NCI-H2081 treated with DMSO at 0.1 percent for 48 hours (cell line): Measurements from ENCODE around the gene ITFG1.
"Not testable (repeated sequence)": the region's sequence is repeated elsewhere in the genome, so short reads cannot be mapped to it uniquely, and the experiment has no call there.

Experiments used
- DNase-seq: peaks from one replicate; lab custom pipeline; 2025; lab: John Stamatoyannopoulos, UW

ITFG1 gene

DNA sequence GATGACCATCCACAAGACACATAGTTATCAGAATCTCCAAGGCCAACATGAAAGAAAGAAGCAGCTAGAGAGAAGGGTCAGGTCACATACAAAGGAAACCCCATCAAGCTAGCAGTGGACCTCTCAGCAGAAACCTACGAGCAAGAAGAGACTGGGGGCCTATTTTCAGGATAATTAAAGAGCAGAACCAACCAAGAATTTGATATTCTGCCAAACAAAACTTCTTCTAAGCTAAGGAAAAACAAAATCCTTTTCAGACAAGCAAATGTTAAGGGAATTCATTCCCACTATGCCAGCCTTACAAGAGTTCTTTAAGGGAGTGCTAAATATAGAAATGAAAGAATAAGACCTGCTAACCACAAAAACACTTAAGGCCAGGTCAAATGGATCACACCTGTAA lies 47.8 kb downstream of the ITFG1 start:
- no peak for DNase-seq

DNA sequence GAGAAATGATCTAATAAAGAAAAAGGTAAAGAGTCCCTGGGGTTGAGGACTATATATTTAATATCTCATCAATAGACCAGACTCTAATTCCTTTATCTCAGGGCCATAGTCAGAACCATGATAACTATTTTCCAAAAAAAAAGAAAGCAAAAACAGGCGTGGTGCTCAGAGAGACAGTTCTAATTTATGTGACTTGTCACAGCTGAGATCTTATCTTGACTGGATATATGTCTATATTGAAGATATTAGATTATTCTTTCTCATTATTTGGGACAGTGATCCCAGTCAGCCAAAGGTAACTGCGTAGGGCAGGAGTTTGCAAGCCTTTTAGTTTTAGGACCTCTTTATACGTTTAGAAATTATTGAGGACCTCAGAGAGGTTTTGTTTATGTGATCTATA lies 52.4 kb downstream of the ITFG1 start:
- no peak for DNase-seq

DNA sequence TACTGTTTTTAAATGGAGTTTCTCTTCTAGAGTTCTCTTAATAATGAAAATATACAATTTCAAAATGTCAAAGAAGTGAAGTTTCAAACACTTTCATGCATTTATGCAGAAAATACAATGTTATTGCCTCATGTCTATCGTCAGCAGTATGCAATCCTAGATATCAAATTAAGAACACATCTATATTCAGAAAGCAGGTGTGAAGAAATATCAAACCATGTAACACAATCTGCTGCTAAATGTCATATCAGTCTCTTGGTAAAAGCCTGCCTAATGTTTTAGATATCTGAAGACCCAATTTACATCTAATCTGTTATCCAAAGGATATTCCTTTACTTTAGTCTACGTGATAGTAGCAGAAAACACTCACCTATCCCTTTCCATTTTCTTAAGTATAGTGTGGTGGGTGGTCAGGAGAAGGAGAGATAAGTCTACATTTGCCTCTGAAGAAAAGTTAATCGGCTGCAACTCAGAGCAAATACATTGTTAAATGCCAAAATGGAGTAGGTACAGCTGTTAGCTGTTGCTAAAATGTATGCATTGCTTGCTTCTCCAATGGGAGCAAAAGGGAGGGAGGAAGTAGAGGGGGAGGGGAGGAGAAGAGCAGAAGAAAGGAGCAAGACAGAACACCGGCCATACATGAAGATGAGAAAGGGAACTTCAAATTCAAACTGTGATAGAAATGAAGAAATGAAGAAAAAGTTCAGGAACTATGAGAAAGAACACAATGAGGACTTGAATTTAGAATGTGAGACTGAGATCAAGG lies 64.9 kb downstream of the ITFG1 start:
- no peak for DNase-seq

DNA sequence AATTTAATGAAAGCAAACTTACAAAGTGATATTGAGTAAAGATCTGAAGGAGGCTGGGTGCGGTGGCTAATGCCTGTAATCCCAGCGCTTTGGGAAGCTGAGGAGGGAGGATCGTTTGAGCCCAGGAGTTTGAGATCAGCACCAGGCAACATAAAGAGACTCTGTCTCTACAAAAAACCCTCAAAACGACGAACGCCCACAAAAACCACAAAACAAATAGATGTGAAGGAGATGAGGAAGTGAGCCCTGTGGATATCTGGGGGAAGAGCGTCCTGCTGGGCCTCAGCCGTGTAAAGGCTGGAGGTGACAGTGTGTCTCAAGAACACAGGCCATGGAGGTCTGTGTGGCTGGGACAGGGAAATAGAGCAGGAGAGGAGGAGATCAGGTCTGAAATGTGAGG lies 68.8 kb downstream of the ITFG1 start:
- DNase-seq, result no peak

- DNase-seq, result no peak
Measured at GRCh38 chr16:47388705-47389104, 72.2 kb downstream of the ITFG1 start.

DNA sequence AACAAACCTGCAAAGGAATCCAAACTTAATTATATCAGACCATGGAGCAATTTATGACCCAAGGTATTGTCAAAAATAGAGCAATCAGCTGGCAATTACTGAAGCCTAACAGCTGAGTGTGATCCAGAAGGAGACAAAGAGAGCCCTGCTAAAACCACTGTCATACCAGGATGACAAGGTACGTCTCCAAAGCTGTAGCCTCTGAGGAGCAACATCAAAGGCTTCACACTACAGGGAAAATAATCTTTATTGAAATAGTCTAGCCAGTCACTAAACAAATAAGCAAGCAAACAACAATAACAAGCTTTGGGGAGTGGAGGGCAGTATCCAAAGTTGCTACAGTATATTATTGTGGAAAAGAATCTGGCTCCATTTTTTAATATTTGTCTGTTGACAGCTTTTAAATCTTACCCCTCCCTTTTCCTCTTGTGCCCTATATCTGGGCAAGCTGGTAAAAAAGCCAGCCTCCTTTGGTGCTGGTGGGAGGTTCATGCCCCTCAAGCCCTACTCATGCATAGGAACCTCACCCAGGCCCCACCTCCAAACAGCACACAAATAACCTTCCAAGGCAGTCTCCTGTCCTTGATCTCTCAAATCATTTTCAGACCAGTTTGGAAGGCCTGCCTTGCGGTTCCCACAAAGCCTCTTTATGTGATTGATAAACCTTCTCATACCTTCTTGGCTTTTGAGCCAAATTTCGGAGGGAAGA lies 73.7 kb downstream of the ITFG1 start:
- DNase-seq, result no peak

- no peak for DNase-seq
Measured at GRCh38 chr16:47386201-47386718, 74.6 kb downstream of the ITFG1 start.

- DNase-seq, result no peak
Measured at GRCh38 chr16:47382362-47382761, 78.5 kb downstream of the ITFG1 start.

- no peak for DNase-seq
Measured at GRCh38 chr16:47377154-47377553, 83.7 kb downstream of the ITFG1 start.

- no peak for DNase-seq
Measured at GRCh38 chr16:47375423-47375822, 85.4 kb downstream of the ITFG1 start.

GRCh38 chr16:47374629-47375028 lies 86.2 kb downstream of the ITFG1 start:
- DNase-seq, result no peak

- no peak for DNase-seq
Measured at GRCh38 chr16:47371271-47372014, 89.4 kb downstream of the ITFG1 start.

- no peak for DNase-seq
Measured at GRCh38 chr16:47370536-47370935, 90.3 kb downstream of the ITFG1 start.

DNA sequence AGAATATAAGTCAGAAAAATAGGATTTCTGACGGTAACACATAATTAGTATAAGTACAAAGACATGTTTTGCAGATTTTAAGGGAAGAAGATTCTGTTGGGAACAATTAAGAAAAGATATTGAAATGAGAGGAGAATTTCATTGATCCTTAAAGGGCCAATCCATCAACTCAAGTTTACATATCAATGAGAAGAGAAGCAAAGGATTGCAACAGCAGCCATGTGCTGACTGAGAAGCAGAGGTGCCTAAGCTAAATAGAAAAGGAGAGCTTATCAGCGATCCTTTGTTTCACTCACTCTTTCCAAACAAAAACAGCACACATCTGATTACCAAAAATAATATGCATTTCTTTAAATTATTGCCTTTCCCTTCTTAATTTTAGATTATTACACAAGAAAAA lies 94.6 kb downstream of the ITFG1 start:
- no peak for DNase-seq

- DNase-seq, result no peak
Measured at GRCh38 chr16:47363761-47364160, 97.1 kb downstream of the ITFG1 start.

- DNase-seq, result no peak
Measured at GRCh38 chr16:47359478-47359877, 101.4 kb downstream of the ITFG1 start.

GRCh38 chr16:47358816-47359215 lies 102.0 kb downstream of the ITFG1 start:
- no peak for DNase-seq

DNA sequence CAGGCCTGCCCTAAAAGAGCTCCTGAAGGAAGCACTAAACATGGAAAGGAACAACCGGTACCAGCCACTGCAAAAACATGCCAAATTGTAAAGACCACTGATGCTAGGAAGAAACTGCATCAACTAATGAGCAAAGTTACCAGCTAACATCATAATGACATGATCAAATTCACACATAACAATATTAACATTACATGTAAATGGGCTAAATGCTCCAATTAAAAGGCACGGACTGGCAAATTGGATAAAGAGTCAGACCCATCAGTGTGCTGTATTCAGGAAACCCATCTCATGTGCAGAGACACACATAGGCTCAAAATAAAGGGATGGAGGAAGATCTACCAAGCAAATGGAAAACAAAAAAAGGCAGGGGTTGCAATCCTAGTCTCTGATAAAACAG lies 111.8 kb downstream of the ITFG1 start:
- not testable (repeated sequence) for DNase-seq

- not testable (repeated sequence) for DNase-seq
Measured at GRCh38 chr16:47347021-47347696, 113.7 kb downstream of the ITFG1 start.

GRCh38 chr16:47342055-47342454 lies 118.8 kb downstream of the ITFG1 start:
- DNase-seq, result no peak

DNA sequence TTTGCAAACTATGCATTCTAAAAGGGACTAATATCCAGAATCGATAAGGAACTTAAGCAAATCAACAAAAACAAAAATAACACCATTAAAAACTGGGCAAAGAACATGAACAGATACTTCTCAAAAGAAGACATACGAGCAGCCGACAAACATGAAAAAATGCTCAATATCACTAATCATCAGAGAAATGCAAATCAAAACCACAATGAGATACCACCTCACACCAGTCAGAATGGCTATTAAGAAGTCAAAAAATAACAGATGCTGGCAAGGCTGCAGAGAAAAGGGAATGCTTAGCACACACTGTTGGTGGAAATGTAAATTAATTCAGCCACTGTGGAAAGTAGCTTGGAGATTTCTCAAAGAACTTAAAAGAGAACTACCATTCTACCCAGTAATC lies 130.3 kb downstream of the ITFG1 start:
- not testable (repeated sequence) for DNase-seq

DNA sequence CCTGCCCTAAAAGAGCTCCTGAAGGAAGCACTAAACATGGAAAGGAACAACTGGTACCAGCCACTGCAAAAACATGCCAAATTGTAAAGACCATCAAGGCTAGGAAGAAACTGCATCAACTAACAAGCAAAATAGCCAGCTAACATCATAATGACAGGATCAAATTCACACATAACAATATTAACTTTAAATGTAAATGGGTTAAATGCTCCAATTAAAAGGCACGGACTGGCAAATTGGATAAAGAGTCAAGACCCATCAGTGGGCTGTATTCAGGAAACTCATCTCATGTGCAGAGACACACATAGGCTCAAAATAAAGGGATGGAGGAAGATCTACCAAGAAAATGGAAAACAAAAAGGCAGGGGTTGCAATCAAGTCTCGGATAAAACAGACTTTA lies 136.6 kb downstream of the ITFG1 start:
- DNase-seq, result not testable (repeated sequence)
